ENCODE data around the gene KIF3A. TPM values are rescaled to one million over a fixed set of nuclear protein-coding genes. Genes with fewer than 3 reads are reported as not detected.

Gene KIF3A
- total and polyA plus RNA-seq, 7 experiments from 2014 or later = 7.5 to 30.0 (median 11.4) TPM

Other genes with a start within 250 kb of the KIF3A start
- gene IRF1, start 246.8 kb downstream of the KIF3A start, total RNA-seq = 100 to 1,000 TPM; 118 to 632 (median 549) TPM
- 100 to 1,000 TPM; 148 to 174 TPM for gene IRF1, start 246.8 kb downstream of the KIF3A start, polyA plus RNA-seq
- gene IL5, start 194.0 kb downstream of the KIF3A start, total RNA-seq = 1 to 10 TPM in 1 of 5 experiments, not detected in 4; 1.2 TPM
- gene IL5, start 194.0 kb downstream of the KIF3A start, polyA plus RNA-seq = not detected
- 10 to 100 TPM; 18.0 to 35.4 (median 32.2) TPM for gene RAD50, start 180.6 kb downstream of the KIF3A start, total RNA-seq
- 10 to 100 TPM; 14.8 to 25.2 TPM for gene RAD50, start 180.6 kb downstream of the KIF3A start, polyA plus RNA-seq
- 10 to 100 TPM in 1 of 5 experiments, under 1 TPM in 2, not detected in 2; 0.50 to 71.3 (median 0.51) TPM for gene IL13, start 79.4 kb downstream of the KIF3A start, total RNA-seq
- not detected for gene IL13, start 79.4 kb downstream of the KIF3A start, polyA plus RNA-seq
- 1 to 10 TPM in 3 of 5 experiments, not detected in 2; 1.1 to 6.0 (median 4.5) TPM for gene IL4, start 63.6 kb downstream of the KIF3A start, total RNA-seq
- not detected for gene IL4, start 63.6 kb downstream of the KIF3A start, polyA plus RNA-seq
- 10 to 100 TPM in 2 of 5 experiments, 1 to 10 TPM in 3; 3.5 to 44.9 (median 8.4) TPM for gene CCNI2, start 9.9 kb upstream of the KIF3A start, total RNA-seq
- 1 to 10 TPM; 2.4 to 5.0 TPM for gene CCNI2, start 9.9 kb upstream of the KIF3A start, polyA plus RNA-seq
- 10 to 100 TPM in 1 of 5 experiments, 1 to 10 TPM in 4; 2.7 to 42.1 (median 5.2) TPM for gene SEPTIN8, start 39.7 kb upstream of the KIF3A start, total RNA-seq
- gene SEPTIN8, start 39.7 kb upstream of the KIF3A start, polyA plus RNA-seq = under 1 TPM; 0.64 to 0.84 TPM
- gene SOWAHA, start 75.8 kb upstream of the KIF3A start, total RNA-seq = under 1 TPM in 1 of 5 experiments, not detected in 4; 0.15 TPM
- gene SOWAHA, start 75.8 kb upstream of the KIF3A start, polyA plus RNA-seq = not detected
- 1 to 10 TPM in 3 of 5 experiments, under 1 TPM in 1, not detected in 1; 0.11 to 8.9 (median 3.7) TPM for gene SHROOM1, start 93.1 kb upstream of the KIF3A start, total RNA-seq
- not detected for gene SHROOM1, start 93.1 kb upstream of the KIF3A start, polyA plus RNA-seq
- 1 to 10 TPM in 4 of 5 experiments, under 1 TPM in 1; 0.48 to 2.0 (median 1.6) TPM for gene GDF9, start 128.9 kb upstream of the KIF3A start, total RNA-seq
- gene GDF9, start 128.9 kb upstream of the KIF3A start, polyA plus RNA-seq = under 1 TPM; 0.43 to 0.53 TPM
- gene UQCRQ, start 129.1 kb upstream of the KIF3A start, total RNA-seq = 100 to 1,000 TPM; 101 to 338 (median 110) TPM
- 100 to 1,000 TPM; 556 to 584 TPM for gene UQCRQ, start 129.1 kb upstream of the KIF3A start, polyA plus RNA-seq
- gene LEAP2, start 136.1 kb upstream of the KIF3A start, total RNA-seq = 1 to 10 TPM in 4 of 5 experiments, under 1 TPM in 1; 0.91 to 9.9 (median 4.5) TPM
- gene LEAP2, start 136.1 kb upstream of the KIF3A start, polyA plus RNA-seq = 1 to 10 TPM in 1 of 2 donors, under 1 TPM in 1; 0.70 to 2.0 TPM
- 10 to 100 TPM; 39.7 to 82.3 (median 69.0) TPM for gene AFF4, start 226.1 kb upstream of the KIF3A start, total RNA-seq
- 10 to 100 TPM; 25.3 to 30.6 TPM for gene AFF4, start 226.1 kb upstream of the KIF3A start, polyA plus RNA-seq

All from naive thymus-derived CD4-positive, alpha-beta T cell (primary cell).